CD4-positive, alpha-beta T cell (primary cell): Measurements from ENCODE around the gene DENND1B. TPM values are rescaled to one million over a fixed set of nuclear protein-coding genes. Genes with fewer than 3 reads are reported as not detected.

Experiments used
- ATAC-seq: fragments of 200-7000 bp; cut with Tn5 transposase; one replicate; pipeline ENCODE4 v1.10.0; 2022; ENCODE audit warnings: mild to moderate bottlenecking; ENCODE audit not compliant: poor library complexity
- CTCF ChIA-PET: fragments of 350-600 bp; sonication (Branson Sonifier 250); formaldehyde crosslinking; loops from one replicate; lab custom pipeline; 2021; ENCODE audit warnings: antibody characterized with exemption, inconsistent platforms; lab: Charles Lee
- POLR2A ChIA-PET: fragments of 350-600 bp; sonication (Branson Sonifier 250); formaldehyde crosslinking; loops from one replicate; lab custom pipeline; 2021; ENCODE audit warnings: antibody characterized with exemption, inconsistent platforms; lab: Charles Lee
- DNase-seq, 14 experiments: peaks; one replicate each; pipeline ENCODE4 v3.0.0-alpha.2; 2013 to 2020; ENCODE audit warnings: mixed read lengths in 2 of 14
- H3K27ac ChIP-seq, 2 donors: one replicate each; pipeline versions ENCODE4 v1.5.1 to v1.7.0; 2013; ENCODE audit warnings: low read length in 2 of 2, low read depth in 1 of 2, mild to moderate bottlenecking in 1 of 2
- H3K27me3 ChIP-seq, 2 experiments: 1 replicate in 1 of 2; 2 replicates in 1 of 2; pipeline versions ENCODE4 v1.6.1 to v1.7.0; 2013; ENCODE audit warnings: low read length in 2 of 2, control low read depth in 1 of 2, mild to moderate bottlenecking in 1 of 2, moderate library complexity in 1 of 2; ENCODE audit not compliant: insufficient read depth in 2 of 2, control insufficient read depth in 1 of 2
- H3K36me3 ChIP-seq: one replicate; pipeline ENCODE4 v1.6.1; 2013; ENCODE audit warnings: low read length, control low read depth; ENCODE audit not compliant: insufficient read depth
- H3K4me1 ChIP-seq: one replicate; pipeline ENCODE4 v1.6.1; 2013; ENCODE audit warnings: low read length, control low read depth; ENCODE audit not compliant: insufficient read depth
- H3K4me3 ChIP-seq: one replicate; pipeline ENCODE4 v1.5.1; 2013; ENCODE audit warnings: mild to moderate bottlenecking, low read length, moderate library complexity
- H3K9me3 ChIP-seq, 2 experiments: 1 replicate in 1 of 2; 2 replicates in 1 of 2; pipeline versions ENCODE4 v1.6.1 to v1.7.0; 2013; ENCODE audit warnings: low read length in 2 of 2, mild to moderate bottlenecking in 2 of 2, control low read depth in 1 of 2, moderate library complexity in 1 of 2; ENCODE audit not compliant: control insufficient read depth in 1 of 2, insufficient read depth in 1 of 2
- H3K27ac Mint-ChIP-seq: one replicate; pipeline ENCODE4 v1.8.0; 2020; ENCODE audit warnings: mixed read lengths
- H3K27me3 Mint-ChIP-seq: one replicate; pipeline ENCODE4 v1.8.0; 2021; ENCODE audit warnings: mixed read lengths
- H3K36me3 Mint-ChIP-seq: one replicate; pipeline ENCODE4 v1.8.0; 2021; ENCODE audit warnings: low read depth, mixed read lengths
- H3K4me1 Mint-ChIP-seq: one replicate; pipeline ENCODE4 v1.8.0; 2021; ENCODE audit warnings: low read depth, mixed read lengths
- H3K4me3 Mint-ChIP-seq: one replicate; pipeline ENCODE4 v1.8.0; 2020; ENCODE audit warnings: mild to moderate bottlenecking, mixed read lengths
- H3K9me3 Mint-ChIP-seq: one replicate; pipeline ENCODE4 v1.8.0; 2020; ENCODE audit warnings: mixed read lengths
- intact Hi-C, 2 experiments: fragments of 100-400 bp; cut with DNase I in 1 of 2; cut with micrococcal nuclease in 1 of 2; formaldehyde crosslinking; loops; one replicate each; pipeline versions ENCODE4 v1.15.1 to v1.9.0; 2023 to 2025; cut with DNase I, micrococcal nuclease
- total RNA-seq, 174 experiments: library from RNA in 2 of 174; stranded (reverse) in 2 of 174; gene quantifications; one replicate each; pipeline ENCODE4 v1.2.3 and lab custom pipeline; 2021 to 2026
- TF ChIP-seq, protein P1 (sequence below): fragments of 200-600 bp; IDR thresholded peaks from one replicate; pipeline ENCODE4 v1.8.0; 2022; ENCODE audit warnings: antibody characterized with exemption, mild to moderate bottlenecking

The DENND1B gene
- total RNA-seq, 2 experiments from 2014 or later, result 23.9 to 26.5 TPM

DNA sequence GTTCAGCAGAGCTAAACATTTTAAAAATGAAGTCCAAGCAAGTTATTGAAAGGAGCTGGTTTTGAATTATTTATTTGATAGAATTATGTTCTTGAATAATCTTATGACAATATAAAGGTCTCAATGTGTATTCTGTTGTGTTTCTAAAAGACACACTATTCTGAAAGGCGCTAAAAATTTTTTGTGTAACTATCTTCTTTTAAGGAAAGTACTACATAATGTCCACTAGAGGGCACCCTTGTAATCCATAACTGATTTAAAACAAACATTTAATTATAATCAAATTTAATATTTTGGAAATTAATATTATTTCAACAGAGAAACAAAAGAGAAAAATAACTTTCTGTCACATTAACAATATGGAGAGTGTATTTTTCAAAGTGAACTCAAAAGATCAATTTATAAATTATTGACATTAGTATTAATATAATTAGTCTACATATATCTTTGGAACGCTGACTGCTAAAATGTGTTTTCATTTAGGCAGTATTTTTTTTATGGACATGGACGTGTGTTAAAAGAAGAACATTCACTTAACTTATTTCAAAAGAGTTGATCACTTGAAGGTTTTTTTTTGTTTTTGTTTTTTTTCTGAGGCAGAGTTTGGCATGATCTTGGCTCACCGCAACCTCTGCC is 248.4 kb downstream of the DENND1B start:
- H3K9me3 Mint-ChIP-seq, result no peaks in the 10 kb centered on the region
- intact Hi-C loops, result loop anchor here (1.0 to 10.0 kb wide), 8 partner anchors 202 to 1178 kb away; no protein-coding TSS in a partner anchor
- no peaks in the 10 kb centered on the region for H3K36me3 ChIP-seq
- H3K27me3 ChIP-seq, result no peaks in the 10 kb centered on the region
- no peak overlapping the region for H3K4me3 Mint-ChIP-seq
- TF ChIP-seq, protein P1, sequence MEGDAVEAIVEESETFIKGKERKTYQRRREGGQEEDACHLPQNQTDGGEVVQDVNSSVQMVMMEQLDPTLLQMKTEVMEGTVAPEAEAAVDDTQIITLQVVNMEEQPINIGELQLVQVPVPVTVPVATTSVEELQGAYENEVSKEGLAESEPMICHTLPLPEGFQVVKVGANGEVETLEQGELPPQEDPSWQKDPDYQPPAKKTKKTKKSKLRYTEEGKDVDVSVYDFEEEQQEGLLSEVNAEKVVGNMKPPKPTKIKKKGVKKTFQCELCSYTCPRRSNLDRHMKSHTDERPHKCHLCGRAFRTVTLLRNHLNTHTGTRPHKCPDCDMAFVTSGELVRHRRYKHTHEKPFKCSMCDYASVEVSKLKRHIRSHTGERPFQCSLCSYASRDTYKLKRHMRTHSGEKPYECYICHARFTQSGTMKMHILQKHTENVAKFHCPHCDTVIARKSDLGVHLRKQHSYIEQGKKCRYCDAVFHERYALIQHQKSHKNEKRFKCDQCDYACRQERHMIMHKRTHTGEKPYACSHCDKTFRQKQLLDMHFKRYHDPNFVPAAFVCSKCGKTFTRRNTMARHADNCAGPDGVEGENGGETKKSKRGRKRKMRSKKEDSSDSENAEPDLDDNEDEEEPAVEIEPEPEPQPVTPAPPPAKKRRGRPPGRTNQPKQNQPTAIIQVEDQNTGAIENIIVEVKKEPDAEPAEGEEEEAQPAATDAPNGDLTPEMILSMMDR, result peak; percentile 87
- no peaks in the 10 kb centered on the region for H3K36me3 Mint-ChIP-seq
- H3K4me1 Mint-ChIP-seq, result no peaks in the 10 kb centered on the region
- H3K27ac Mint-ChIP-seq, result no peak overlapping the region
- peak in 3 of 14 experiments; percentile 40 to 59 (median 52) for DNase-seq
- no peak overlapping the region for H3K4me3 ChIP-seq
- no peaks in the 10 kb centered on the region for H3K27me3 Mint-ChIP-seq
- no peak overlapping the region for H3K27ac ChIP-seq
- H3K9me3 ChIP-seq, result no peaks in the 10 kb centered on the region
- peak; percentile 43 for ATAC-seq
- ChIA-PET POLR2A (interaction anchor here (1.2 kb wide), 1 partner anchor 342 kb away, joined by 3 read pairs; no protein-coding TSS in a partner anchor), CTCF (no interaction called here)
- no peaks in the 10 kb centered on the region for H3K4me1 ChIP-seq

DNA sequence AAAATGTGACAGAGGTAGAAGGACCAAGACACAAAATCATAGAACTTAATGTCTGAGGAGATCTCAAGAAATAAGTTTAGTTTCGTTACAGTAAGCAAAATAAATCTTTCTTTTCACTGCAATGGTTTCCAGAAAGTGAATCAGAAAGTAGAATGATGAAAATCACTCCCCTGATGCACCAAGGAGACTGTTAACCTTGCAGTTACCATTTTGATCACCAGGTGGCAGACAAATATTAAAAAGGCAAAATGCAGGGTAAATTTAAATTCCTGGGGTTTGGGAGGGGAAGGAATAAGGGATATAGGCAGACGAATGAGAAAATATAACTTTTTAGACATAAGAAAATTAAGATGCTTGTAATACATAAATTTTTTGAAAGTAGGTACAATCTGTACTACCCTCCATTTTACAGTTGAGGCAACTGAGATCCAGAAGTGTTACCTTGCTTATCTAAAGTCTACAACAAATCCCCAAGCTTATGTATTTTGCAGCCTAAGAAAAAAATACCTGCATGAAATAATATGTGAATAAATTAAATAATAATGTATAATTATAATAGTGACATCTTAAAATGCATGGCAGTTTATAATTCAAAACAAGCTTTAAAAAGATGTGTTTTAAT is 254.1 kb downstream of the DENND1B start:
- peak; percentile 52 for ATAC-seq
- ChIA-PET CTCF (interaction anchor here (0.8 to 1.6 kb wide), 2 partner anchors 347 to 406 kb away, joined by 3 to 6 read pairs; no protein-coding TSS in a partner anchor), POLR2A (no interaction called here)
- Mint-ChIP-seq H3K4me1 (no peaks in the 10 kb centered on the region), H3K4me3 (no peak overlapping the region), H3K27ac (no peak overlapping the region), H3K36me3 (peaks cover 3% of the 10 kb centered on the region), H3K27me3 (no peaks in the 10 kb centered on the region), H3K9me3 (no peaks in the 10 kb centered on the region)
- H3K36me3 ChIP-seq, result no peaks in the 10 kb centered on the region
- no peaks in the 10 kb centered on the region for H3K9me3 ChIP-seq
- no peak overlapping the region for H3K4me3 ChIP-seq
- no peaks in the 10 kb centered on the region for H3K4me1 ChIP-seq
- no peak overlapping the region for H3K27ac ChIP-seq
- DNase-seq, result peak in 4 of 14 experiments; percentile 5 to 57 (median 50)
- H3K27me3 ChIP-seq, result no peaks in the 10 kb centered on the region
- intact Hi-C loops, result loop anchor here (1.0 to 10.0 kb wide), 7 partner anchors 194 to 1184 kb away; no protein-coding TSS in a partner anchor
- TF ChIP-seq, protein P1, result peak; percentile 85

DNA sequence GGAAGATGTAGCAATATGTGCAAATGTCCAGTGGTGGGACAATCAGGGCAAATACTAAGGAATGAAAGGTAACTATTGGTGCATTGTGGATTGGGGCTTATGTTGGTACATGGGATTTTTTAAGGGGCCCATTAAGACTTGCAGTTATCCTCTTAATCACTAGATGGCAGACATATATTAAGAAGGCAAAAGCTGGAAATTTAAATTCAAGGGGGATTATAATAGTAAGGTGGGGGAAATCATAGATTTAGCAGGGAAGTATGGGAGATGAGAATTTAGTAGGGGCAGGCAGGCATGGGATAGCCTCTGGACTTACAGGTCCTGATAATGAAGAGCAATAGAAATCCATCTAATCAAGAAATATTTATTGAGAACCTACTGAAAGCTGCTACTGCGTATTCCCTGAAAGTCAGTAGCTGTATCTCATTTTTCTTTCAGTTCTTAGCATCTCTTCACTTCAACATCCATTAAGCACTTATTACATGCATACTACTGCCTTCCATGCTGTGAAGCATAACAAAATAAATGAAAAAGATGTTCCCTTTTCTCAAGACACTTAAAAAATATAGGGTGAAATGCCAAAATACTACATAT is 255.4 kb downstream of the DENND1B start:
- no peak overlapping the region for H3K4me3 ChIP-seq
- Mint-ChIP-seq H3K36me3 (peaks cover 3% of the 10 kb centered on the region), H3K27ac (no peak overlapping the region), H3K4me1 (no peaks in the 10 kb centered on the region), H3K9me3 (no peaks in the 10 kb centered on the region), H3K27me3 (no peaks in the 10 kb centered on the region), H3K4me3 (no peak overlapping the region)
- ATAC-seq (no peak), DNase-seq (peak in 3 of 14 experiments; percentile 16 to 18 (median 17))
- no peaks in the 10 kb centered on the region for H3K9me3 ChIP-seq
- no peaks in the 10 kb centered on the region for H3K4me1 ChIP-seq
- no peaks in the 10 kb centered on the region for H3K27me3 ChIP-seq
- H3K27ac ChIP-seq, result no peak overlapping the region
- intact Hi-C loops, result loop anchor here (5.0 to 10.0 kb wide), 6 partner anchors 193 to 1185 kb away; no protein-coding TSS in a partner anchor
- TF ChIP-seq, protein P1, result peak; percentile 26
- ChIA-PET POLR2A (no interaction called here), CTCF (interaction anchor here (0.9 kb wide), 1 partner anchor 120 kb away, joined by 3 read pairs; no protein-coding TSS in a partner anchor)
- H3K36me3 ChIP-seq, result no peaks in the 10 kb centered on the region
